Activated CD8-positive, alpha-beta memory T cell treated with anti-CD3 and anti-CD28 coated beads, Interleukin-2, amount 50 U/mL, for 24 hours (primary cell): ENCODE measurements around the gene BACE2.
"Not testable (repeated sequence)": the region's sequence is repeated elsewhere in the genome, so short reads cannot be mapped to it uniquely, and the experiment has no call there.

ENCODE experiments used
- DNase-seq: peaks from one replicate; pipeline ENCODE4 v3.0.0-alpha.2; 2020; ENCODE audit errors: extremely low read depth

BACE2 gene

DNA sequence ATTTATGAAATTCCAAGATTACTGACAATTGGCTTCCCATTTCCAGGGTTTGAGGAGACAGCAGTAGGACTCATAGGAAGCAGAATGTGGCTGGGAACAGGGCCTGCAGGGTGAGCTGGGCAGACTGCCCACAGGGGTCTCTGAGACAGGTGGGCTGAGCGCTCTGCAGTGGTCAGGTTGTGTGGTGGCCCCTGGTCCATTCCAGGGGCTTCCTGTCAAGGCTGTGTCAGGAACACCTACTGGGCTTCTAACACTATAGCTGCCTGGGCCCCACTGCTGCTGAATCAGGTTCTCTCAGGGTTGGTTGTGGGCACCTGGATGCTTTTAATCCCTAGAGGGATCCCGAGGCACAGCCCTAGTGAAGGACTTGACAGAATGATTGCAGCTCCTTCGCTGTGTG, 72.1 kb downstream of the BACE2 start:
- no peak for DNase-seq

DNA sequence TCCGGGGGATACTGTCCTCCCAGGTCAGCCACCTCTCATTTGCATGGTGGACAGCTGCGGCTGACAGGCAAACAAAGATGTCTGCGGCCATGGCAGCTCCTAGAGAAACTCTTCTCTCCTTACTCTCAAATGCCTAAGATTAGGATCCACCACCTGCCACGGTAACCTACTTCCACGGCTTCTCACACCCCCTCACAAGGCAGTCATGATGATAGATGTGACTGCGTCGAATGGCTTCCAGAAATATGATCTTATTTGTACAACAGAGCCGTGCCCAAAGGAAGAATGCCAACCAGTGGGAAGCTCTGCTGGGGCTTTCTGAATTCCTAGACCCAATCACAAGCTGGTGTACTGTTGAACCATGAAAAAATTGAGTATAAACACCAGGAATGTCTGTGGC, 73.4 kb downstream of the BACE2 start:
- no peak for DNase-seq

DNA sequence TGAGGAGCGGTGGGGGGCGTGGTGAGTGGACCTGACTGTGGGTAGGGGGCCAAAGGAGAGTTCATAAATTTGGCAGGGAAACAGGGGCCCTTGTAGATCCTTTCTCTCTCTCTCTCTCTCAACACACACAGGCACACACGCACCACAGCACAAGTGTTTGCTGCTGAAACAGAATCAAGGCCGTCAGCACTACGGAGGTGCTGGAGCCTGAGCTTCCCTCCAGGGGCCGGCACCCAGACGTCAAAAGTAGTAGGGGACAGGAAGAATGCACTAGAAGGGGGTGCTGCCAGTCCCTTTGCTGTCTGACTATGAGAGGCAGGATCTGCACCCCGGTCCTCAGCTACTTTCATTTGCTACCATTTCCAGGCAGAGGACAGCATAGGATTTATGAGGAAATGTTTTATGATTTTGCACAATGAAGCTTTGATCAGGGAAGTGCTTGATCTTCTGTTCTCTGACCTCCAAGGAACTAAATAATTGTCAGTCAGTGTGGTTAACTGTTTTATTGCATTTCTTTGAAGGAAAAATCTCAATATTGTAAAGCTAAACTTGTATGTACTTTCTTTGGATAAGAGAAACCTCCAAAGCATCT, 74.4 kb downstream of the BACE2 start:
- no peak for DNase-seq

DNA sequence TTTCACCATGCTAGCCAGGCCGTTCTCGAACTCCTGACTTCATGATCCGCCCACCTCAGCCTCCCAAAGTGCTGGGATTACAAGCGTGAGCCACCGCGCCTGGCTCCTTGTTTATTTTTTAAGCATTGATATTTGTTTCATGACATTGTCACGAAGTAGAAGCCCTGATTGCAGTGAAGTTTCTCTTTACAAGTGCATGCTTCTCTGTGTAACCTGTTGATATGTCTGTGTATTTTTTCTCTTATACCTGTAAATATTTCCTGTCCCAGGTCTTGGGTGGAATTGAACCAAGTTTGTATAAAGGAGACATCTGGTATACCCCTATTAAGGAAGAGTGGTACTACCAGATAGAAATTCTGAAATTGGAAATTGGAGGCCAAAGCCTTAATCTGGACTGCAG, 75.1 kb downstream of the BACE2 start:
- no peak for DNase-seq

DNA sequence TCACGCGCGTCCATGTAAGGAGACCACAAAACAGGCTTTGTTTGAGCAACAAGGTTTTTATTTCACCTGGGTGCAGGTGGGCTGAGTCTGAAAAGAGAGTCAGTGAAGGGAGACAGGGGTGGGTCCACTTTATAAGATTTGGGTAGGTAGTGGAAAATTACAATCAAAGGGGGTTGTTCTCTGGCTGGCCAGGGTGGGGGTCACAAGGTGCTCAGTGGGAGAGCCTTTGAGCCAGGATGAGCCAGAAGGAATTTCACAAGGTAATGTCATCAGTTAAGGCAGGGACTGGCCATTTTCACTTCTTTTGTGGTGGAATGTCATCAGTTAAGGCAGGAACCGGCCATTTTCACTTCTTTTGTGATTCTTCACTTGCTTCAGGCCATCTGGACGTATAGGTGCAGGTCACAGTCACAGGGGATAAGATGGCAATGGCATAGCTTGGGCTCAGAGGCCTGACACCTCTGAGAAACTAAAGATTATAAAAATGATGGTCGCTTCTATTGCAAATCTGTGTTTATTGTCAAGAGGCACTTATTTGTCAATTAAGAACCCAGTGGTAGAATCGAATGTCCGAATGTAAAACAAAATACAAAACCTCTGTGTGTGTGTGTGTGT, 76.4 kb downstream of the BACE2 start:
- DNase-seq: not testable (repeated sequence)

DNA sequence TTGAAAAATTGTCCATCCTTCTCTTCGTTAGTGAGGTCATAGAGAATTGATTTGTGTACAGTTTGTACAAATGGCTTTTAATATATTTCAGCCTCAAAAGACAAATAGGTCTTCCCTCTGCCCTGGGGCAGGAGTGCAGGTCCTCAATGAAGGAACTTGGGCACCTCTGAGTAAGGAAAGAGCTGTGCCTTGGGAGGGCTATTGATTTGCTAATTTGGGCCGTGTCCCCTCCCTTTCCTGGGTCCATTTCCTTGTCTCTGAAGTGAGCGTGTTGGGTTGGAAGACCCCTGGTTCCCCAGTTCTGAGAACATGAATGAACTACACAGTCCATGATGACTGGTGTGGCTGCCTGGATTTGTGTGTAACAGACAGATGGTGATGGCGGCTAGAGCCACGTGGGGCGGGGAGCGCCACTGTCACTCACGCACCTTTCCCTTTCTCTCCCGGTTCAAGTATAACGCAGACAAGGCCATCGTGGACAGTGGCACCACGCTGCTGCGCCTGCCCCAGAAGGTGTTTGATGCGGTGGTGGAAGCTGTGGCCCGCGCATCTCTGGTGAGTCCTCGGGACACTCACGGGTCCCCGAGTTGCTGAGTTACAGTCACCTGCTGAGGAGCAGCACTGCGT, 77.7 kb downstream of the BACE2 start:
- no peak for DNase-seq

DNA sequence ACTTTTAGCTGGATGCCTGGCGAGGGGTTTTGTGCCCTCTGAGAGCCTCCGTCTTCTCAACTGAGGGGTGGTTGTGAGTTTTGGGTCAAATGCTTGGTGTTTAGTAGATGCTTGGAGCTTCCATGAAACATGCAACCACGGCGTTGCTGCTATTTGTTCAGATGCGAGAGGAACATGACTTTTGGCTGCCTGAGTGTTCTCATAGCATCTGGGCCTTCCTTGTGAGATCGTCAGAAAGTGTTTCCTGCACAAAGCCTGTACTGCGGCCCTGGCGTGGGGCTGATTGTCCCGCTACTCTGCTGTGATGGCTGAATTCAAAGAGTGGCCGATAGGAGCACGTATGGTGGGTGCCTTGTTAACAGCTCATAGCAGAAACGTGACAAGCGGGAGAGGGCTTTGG, 78.8 kb downstream of the BACE2 start:
- no peak for DNase-seq

DNA sequence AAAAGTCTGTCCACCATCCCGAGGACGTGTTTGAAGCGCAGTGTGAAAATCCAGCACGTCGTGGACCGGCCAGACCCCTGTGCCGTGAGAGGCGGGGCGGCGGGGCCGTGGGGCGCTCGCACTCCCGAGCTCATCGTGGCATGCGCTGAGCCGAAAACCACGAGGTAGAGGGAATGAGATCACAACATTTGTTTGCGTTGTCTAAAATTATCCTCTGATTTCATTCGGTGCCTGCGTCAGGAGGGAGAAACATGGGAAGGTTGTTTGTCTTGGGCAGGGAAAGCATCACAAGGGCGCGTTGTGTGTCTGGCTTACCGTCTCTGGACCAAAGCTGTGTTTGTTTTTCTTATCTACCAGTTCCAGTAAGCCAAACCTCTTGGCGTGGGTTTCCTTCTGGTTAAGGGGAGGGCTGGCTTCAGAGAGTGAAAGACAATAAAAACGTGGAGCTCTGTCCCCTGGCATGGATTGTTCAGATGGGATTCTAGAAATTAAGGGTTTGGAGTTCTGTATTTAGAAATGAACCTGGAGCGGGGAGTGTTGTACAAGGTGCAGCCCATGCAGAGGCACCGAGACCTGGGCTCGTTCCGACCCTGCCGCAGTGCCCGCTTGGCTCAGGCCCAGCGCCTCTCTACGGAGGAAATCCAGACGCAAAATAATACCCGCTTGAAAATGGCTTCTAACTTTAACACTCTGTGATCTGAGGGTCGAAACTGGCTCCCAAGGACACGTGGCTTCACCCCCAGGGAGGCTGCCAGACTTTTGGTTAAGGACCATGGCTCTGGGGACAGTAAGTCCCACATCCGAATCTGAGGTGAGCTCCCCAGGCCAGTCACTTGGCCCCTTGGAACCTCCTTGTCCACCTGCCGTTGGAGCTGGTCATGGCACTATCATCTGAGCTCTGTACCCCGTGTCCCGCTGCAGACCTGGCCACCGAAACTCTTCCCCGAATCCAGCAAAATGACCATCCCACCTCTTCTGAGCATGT, 79.9 kb downstream of the BACE2 start:
- no peak for DNase-seq

DNA sequence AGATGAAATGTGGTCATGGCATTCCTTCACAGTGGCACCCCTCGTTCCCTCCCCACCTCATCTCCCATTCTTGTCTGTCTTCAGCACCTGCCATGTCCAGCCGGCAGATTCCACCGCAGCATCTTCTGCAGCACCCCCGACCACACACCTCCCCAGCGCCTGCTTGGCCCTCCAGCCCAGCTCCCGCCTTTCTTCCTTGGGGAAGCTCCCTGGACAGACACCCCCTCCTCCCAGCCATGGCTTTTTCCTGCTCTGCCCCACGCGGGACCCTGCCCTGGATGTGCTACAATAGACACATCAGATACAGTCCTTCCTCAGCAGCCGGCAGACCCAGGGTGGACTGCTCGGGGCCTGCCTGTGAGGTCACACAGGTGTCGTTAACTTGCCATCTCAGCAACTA, 81.5 kb downstream of the BACE2 start:
- no peak for DNase-seq

DNA sequence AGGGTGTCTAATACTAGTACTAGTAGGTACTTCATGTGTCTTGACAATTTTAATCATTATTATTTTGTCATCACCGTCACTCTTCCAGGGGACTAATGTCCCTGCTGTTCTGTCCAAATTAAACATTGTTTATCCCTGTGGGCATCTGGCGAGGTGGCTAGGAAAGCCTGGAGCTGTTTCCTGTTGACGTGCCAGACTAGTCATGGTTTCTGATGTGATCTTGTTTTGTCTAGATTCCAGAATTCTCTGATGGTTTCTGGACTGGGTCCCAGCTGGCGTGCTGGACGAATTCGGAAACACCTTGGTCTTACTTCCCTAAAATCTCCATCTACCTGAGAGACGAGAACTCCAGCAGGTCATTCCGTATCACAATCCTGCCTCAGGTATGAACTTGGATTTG, 82.6 kb downstream of the BACE2 start:
- DNase-seq: no peak

DNA sequence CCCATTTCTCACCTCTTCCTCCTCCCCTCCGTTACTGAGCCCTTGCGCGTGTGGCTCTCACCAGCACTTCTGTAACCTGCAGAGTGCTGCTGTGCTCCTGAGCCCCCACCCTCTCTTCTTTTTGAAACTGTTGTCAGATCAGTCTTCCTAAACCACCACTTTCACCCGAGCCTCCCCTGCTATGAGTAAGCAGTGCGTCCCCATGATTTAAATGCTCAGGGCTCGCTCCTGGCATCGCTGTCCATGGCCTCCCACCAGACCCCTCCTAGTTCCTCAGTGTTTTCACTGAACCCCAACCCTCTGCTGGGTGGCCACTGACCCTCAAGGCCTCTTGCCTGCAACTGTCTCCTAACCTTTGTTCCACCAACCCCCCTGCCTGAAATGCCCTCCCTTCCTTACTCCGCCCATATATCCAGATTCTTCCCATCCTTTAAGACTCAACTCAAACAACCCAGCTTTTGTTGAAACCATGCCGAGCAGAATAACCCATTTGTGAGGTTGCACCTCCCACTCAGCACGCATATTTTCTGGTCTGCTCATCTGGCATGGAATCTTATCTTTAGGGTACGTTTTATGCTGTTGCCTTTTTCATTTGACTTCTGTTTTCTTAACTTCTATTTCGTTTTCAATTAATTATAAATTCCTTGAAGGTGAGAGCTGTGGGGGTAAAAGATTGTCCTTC, 84.1 kb downstream of the BACE2 start:
- no peak for DNase-seq

DNA sequence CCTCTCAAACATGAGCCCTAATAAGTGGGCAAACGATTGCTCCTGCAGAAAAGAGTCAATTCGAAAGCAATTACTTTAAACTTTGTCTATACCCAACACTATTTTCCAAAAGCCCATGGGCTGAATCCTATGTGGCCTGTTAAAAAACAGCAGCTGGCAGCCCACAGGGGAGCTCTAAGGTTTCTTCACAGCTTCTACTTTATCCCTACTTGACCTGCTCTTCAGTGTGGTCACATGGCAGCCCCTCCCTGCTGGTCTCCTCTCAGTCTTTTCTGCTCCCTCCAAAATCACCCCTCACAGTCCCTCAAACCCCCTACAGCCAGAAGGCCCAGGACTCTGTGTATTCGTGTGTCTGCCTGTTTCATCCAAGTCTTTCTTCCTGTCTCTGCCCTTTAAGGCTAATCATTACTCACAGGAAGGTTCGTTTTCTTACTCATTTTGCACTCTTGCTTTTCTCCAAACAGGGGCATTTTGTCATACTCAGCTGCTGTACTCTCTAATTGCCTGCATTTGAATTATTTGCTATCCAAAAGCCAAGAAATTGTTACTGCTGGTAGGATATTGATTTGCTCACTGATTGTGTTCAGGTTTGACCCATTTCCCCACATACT, 86.2 kb downstream of the BACE2 start:
- DNase-seq: no peak

DNA sequence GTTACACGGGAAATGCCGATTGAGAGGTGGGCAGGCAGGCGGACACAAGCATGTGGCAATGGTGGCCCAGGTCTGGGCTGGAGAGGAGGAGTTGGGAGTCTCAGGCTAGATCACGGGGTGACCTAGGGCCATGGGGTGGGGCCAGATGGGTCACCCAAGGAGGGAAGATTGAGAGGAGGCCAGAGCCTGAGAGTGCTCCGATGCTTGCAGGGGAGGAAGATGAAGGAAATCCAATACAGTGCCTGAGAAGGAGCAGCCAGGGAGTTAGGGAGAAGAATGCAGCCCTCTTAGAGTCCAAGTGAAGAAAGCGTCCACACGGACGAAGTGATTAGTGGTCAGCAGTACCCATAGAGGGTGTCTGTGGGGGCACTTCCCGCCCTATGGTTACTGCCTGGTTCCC, 87.2 kb downstream of the BACE2 start:
- DNase-seq: no peak

DNA sequence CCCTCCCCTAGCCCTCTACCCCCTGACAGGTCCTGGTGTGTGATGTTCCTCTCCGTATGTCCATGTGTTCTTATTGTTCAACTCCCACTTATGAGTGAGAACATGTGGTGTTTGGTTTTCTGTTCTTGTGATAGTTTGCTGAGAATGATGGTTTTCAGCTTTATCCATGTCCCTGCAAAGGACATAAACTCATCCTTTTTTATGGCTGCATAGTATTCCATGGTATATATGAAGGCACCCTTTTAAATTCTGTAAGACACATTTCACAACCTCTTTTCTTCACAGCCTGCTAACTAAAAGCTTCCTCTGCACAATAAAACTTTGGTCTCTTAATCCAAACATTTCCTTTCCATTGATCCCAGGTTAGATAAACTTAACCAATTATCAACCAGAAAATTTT, 88.3 kb downstream of the BACE2 start:
- not testable (repeated sequence) for DNase-seq

DNA sequence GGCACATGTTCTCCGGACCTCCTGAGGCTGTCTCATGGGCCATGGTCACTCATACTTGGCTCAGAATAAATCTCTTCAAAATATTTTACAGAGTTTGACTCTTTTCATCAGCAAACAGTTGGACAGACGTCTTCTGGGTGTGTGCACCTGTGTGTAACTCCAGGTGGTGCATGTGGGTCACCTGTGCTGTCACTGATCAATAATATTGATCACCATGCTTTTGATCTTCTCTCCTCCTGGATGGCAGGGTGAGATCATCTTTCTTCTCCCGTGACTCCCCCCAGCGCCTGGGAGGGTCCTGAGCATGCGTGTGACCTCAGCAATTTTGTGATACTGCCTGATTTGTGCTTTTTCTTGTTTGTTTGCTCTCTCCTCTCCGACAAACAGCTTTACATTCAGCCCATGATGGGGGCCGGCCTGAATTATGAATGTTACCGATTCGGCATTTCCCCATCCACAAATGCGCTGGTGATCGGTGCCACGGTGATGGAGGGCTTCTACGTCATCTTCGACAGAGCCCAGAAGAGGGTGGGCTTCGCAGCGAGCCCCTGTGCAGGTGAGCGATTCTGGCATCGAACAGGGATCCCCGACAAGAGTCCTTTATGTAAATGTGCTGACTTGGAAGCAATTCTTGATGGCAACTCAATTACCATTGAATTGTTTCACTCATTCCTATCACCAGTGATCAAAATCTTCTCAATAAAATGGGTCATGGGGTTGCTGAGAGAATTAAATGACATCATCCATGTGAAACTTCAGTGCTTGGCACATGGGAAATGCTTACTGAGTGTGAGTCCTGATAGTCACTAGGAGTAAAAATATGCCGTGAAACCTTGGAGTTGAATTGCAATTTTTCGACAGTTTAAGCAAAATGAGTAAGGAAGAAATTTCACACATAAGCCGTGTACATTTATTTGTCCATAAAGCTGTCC, 89.1 kb downstream of the BACE2 start:
- DNase-seq: no peak

DNA sequence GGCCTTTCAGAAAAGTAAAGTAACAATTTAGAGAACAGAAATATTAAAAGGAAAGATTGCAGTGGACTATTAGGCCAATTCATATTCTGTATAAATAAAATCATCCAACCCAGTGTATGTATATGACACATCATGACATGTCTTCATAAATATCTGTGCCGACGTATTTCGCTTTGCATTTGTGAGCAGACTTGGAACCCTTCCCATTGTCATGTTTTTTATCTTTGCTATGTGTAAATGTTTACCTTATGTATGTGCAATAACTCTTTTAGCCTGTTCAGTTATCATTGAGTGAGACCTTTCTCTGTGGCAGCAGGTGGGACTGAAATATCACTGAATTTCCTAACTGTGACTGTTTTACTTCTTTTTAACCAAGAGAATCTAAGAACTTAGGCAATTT, 90.7 kb downstream of the BACE2 start:
- DNase-seq: no peak

DNA sequence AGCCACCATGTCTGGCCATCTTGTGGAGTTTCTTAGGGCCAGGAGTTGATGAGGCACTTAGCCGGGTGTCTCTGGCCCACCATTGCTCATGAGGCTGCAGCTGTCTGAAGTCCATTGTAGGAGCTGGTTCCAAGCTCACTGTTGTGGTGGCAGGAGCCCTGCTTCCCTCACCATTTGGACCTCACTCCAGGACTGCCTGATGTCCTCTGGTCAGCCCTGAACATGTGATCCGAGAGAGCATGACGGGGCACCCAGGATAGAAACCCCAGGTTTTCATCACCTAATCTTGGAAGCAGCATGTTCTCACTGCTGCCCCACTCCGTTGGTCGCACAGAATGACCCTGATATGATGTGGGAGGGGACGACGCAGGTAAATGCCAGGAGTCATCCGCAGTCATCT, 92.5 kb downstream of the BACE2 start:
- no peak for DNase-seq

DNA sequence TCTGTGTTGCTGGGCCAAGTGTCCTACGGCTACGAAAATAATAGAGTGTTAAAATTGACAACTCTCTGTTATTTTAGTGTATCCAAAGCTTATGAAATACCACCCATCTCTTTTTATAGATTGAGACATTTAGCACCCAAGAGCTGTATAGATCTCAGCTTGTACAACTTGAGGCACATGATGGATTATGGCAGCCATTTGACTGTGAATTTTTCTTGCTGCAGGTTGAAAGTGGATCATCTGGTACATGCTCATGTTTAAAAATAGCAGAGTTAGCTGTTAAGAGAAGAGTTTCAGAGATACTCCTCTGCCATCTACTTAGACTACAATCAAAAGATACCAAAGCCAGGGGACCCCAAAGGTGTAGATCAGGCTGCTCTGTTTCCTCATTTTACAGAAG, 99.4 kb downstream of the BACE2 start:
- no peak for DNase-seq

DNA sequence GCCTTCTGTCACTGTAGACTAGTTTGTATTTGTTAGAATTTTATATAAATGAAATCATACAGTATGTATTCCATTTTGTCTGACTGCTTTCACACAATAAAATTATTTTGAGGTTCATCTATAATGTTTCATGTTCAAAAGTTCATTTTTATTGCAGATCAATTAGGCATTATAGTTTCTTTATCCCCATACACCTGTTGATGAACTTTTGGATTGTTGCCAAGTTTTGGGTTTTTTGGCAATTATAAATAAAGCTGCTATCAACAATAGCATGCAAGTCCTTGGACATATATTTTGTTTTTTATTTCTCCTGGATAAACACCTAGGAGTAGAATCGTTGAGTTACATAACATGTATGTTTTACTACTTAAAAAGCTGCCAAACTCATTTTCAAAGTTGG, 101.6 kb downstream of the BACE2 start:
- no peak for DNase-seq

DNA sequence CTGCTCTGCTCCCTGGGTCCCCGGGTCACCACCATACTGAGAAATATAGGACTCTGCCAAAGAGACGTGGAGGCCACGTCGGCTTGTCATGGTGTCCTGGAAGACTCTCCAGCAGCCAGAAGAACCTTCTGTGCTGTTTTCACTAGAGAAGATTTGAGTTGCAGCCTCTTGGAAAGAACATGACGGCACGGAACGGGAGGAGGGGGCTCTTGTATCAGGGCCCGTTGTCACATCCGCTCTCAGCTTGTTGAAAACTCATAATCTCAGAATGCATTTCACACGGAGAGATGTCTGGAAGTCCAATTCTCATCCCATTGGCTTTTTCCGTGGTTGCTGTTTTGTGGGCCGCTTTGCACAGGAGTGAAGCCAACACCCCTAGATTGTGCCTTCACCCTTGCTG, 109.2 kb downstream of the BACE2 start:
- DNase-seq: no peak
